HUES64 (cell line): ENCODE data around the gene KLHL14. TPM values are rescaled to one million over a fixed set of nuclear protein-coding genes. Genes with fewer than 3 reads are reported as not detected.

Experiments used
- H3K27ac ChIP-seq: 2 replicates; pipeline ENCODE4 v1.7.0; 2013; ENCODE audit warnings: low read depth, low read length, inconsistent platforms
- H3K27me3 ChIP-seq: 2 replicates; pipeline ENCODE4 v1.6.1; 2013; ENCODE audit warnings: mild to moderate bottlenecking, low read length; ENCODE audit not compliant: insufficient read depth
- H3K36me3 ChIP-seq: 2 replicates; pipeline ENCODE4 v1.6.1; 2013; ENCODE audit warnings: mild to moderate bottlenecking, low read length; ENCODE audit not compliant: insufficient read depth
- H3K4me1 ChIP-seq: 2 replicates; pipeline ENCODE4 v1.6.1; 2013; ENCODE audit warnings: mild to moderate bottlenecking, low read length, moderate library complexity; ENCODE audit not compliant: insufficient read depth
- H3K4me3 ChIP-seq: 2 replicates; pipeline ENCODE4 v1.5.1; 2013; ENCODE audit warnings: mild to moderate bottlenecking, low read length, moderate library complexity
- H3K9ac ChIP-seq: 2 replicates; pipeline ENCODE4 v1.6.1; 2013; ENCODE audit warnings: mild to moderate bottlenecking, low read depth, low read length
- H3K9me3 ChIP-seq: 2 replicates; pipeline ENCODE4 v1.6.1; 2013; ENCODE audit warnings: low read depth, low read length; ENCODE audit not compliant: insufficient read depth
- WGBS: fragments of 150-250, 120-280 bp; methylation state at CpG from one replicate; pipeline ENCODE4 v1.1.7; 2013; ENCODE audit warnings: missing lambda C conversion rate; 5-methylcytosine and 5-hydroxymethylcytosine counted together
- polyA plus RNA-seq, 2 experiments: library from polyadenylated mRNA; stranded (reverse); fragments of 50-300 nt; gene quantifications; one replicate each; pipeline ENCODE4 v1.2.3, GENCODE V29; 2013

Gene KLHL14, protein sequence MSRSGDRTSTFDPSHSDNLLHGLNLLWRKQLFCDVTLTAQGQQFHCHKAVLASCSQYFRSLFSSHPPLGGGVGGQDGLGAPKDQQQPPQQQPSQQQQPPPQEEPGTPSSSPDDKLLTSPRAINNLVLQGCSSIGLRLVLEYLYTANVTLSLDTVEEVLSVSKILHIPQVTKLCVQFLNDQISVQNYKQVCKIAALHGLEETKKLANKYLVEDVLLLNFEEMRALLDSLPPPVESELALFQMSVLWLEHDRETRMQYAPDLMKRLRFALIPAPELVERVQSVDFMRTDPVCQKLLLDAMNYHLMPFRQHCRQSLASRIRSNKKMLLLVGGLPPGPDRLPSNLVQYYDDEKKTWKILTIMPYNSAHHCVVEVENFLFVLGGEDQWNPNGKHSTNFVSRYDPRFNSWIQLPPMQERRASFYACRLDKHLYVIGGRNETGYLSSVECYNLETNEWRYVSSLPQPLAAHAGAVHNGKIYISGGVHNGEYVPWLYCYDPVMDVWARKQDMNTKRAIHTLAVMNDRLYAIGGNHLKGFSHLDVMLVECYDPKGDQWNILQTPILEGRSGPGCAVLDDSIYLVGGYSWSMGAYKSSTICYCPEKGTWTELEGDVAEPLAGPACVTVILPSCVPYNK
- polyA plus RNA-seq (2013, experiment 1 of 2): 2.3 TPM
- polyA plus RNA-seq (2013, experiment 2 of 2): 3.7 TPM

DNA sequence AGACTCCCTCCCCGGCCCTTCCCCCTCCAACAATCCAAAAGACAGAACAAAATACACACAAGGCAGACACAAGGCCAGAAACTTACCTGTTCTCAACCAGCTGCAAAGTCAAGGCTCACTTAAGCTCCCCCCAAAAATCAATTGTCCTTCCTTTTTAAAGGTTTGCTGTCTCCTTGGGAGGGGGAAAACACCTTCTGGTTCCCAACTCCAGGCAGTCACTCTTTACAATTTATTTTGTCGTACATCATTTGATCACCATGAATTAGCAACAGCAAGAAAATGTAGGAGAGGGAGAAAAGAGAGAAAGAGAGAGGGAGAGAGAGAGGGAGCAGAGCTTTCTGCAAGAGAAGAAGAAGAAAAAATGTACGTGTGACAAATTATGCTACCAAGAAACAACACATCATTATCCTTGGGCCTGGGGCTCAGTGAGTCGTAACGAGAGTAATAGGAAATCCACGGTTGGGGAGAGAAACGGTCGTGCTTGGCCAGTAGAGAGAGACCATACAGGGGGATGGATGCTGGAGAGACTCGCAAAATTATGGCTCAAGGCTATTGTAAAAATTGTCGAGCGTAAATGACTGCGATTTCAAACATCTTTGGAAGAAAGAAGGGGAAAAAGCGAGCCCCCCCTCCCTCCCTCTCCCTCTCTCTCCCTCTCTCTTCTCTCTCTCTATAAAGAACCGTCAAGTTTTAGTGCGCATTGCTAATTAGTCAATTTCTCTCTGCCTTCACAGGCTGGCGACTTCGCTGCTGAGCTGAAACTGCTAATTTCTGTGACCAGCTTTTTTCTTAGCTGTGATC lies at the start of gene KLHL14:
Gene KLHL14, minus strand, starts transcription at position 443 of the 801 bp plus-strand sequence. CDS start 2,432 bp downstream, outside the sequence.
- Histone ChIP-seq H3K4me1 (peaks cover 34% of the 10 kb centered on the region), H3K27ac (no peak within 1 kb of the TSS), H3K9me3 (no peaks in the 10 kb centered on the region), H3K4me3 (peak within 1 kb of the TSS; percentile 68), H3K27me3 (peaks cover 68% of the 10 kb centered on the region), H3K9ac (no peak within 1 kb of the TSS), H3K36me3 (no peaks in the 10 kb centered on the region)
- WGBS: 5% methylated on average over 16 of the region's 17 CpGs

DNA sequence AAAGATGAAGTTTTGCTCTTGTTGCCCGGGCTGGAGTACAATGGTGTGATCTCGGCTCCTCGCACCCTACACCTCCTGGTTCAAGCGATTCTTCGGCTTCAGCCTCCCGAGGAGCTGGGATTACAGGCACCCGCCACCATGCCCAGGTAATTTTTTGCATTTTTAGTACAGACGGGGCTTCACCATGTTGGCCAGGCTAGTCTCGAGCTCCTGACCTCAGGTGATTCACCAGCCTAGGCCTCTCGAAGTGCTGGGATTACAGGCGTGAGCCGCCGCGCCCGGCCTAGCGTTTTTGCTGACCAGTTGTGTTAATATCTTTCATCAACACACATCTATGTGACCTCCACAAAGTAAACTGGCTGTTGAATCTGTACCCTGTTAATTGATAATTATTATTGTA lies 49.4 kb upstream of the KLHL14 start:
- no peaks in the 10 kb centered on the region for H3K27me3 ChIP-seq
- no peak overlapping the region for H3K9ac ChIP-seq
- H3K4me1 ChIP-seq: no peaks in the 10 kb centered on the region
- no peaks in the 10 kb centered on the region for H3K36me3 ChIP-seq
- H3K4me3 ChIP-seq: no peak overlapping the region
- no peak overlapping the region for H3K27ac ChIP-seq
- no peaks in the 10 kb centered on the region for H3K9me3 ChIP-seq
- WGBS: 89% methylated on average over 16 of the region's 16 CpGs

DNA sequence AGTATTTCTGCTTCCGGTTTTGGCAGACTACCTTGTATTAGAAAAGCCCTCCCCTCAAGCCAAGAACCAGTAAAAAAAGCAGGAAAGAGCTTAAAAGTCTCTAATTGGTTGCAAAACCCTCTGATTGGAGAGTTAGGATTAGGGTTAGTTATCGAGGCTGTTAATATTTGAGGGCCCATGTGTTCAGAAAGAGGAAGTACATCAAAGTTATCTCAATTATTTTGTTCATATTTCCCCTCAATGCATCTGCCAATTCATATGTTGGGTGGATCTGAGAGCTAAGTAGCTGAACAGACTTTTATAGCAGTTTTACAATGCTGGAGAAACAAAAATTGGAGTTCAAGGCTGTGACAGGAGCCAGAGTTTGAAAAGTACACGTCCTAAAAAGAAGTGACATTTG lies 43.1 kb upstream of the KLHL14 start:
- Histone ChIP-seq H3K9me3 (no peaks in the 10 kb centered on the region), H3K27me3 (no peaks in the 10 kb centered on the region), H3K27ac (no peak overlapping the region), H3K4me1 (no peaks in the 10 kb centered on the region), H3K9ac (no peak overlapping the region), H3K4me3 (no peak overlapping the region), H3K36me3 (no peaks in the 10 kb centered on the region)
- WGBS: 94% methylated on average over 2 of the region's 3 CpGs

DNA sequence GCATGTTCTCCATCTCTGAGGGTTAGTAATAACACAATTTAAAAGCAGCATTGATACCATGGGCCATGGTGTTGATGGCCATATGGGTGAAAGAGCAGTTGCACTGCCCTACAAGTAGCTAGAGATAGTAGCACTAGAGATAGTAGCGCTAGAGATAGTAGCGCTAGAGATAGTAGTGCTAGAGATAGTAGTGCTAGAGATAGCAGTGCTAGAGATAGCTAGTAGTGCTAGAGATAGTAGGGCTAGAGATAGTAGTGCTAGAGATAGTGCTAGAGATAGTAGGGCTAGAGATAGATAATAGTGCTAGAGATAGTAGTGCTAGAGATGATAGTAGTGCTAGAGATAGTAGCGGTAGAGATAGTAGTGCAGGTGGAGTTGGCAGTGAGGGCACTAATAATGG lies 39.5 kb upstream of the KLHL14 start:
- Histone ChIP-seq H3K4me1 (no peaks in the 10 kb centered on the region), H3K9ac (no peak overlapping the region), H3K27ac (no peak overlapping the region), H3K4me3 (no peak overlapping the region), H3K36me3 (no peaks in the 10 kb centered on the region), H3K27me3 (no peaks in the 10 kb centered on the region), H3K9me3 (no peaks in the 10 kb centered on the region)
- 76% methylated on average over 3 of the region's 3 CpGs for WGBS

DNA sequence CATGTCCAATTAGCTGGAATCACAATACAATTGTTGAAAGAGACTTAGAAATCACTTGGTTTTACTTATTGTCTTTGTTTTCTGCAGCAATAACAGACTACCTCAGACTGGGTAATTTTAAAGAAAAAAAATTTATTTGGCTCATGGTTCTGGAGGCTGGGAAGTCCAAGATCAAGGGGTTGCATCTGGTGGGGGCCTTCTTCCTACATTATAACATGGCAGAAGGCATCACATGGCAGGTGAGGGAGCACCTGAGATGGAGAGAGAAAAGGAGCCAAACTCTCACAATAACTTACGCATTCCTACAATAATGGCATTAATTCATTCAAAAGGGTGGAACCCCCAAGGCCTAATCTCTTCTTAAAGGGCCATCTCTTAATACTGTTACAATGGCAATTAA lies 37.5 kb upstream of the KLHL14 start:
- H3K27ac ChIP-seq: no peak overlapping the region
- no peaks in the 10 kb centered on the region for H3K27me3 ChIP-seq
- no peaks in the 10 kb centered on the region for H3K36me3 ChIP-seq
- H3K4me3 ChIP-seq: no peak overlapping the region
- 92% methylated on average over 1 of the region's 1 CpG for WGBS
- no peaks in the 10 kb centered on the region for H3K9me3 ChIP-seq
- no peak overlapping the region for H3K9ac ChIP-seq
- no peaks in the 10 kb centered on the region for H3K4me1 ChIP-seq

DNA sequence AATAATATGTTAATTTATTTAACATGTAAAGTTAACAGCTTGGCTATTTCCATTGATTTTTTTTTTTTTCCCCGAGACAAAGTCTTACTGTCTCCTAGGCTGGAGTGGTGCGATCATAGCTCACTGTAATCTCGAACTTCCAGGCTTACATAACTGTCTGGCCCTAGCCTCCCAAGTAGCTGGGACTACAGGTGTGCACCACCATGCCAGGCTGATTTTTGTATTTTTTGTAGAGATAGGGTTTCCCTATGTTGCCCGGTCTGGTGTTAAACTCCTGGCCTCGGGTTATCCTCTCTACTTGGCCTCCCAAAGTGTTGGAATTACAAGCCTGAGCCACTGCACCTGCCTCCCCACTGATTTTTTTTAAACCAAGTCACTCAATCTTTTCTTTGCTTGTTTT lies 32.5 kb upstream of the KLHL14 start:
- Histone ChIP-seq H3K36me3 (no peaks in the 10 kb centered on the region), H3K27ac (no peak overlapping the region), H3K27me3 (no peaks in the 10 kb centered on the region), H3K4me3 (no peak overlapping the region), H3K9ac (no peak overlapping the region), H3K4me1 (peaks cover 12% of the 10 kb centered on the region; the same call in 1 of the 2 replicates), H3K9me3 (no peaks in the 10 kb centered on the region)
- 93% methylated on average over 5 of the region's 5 CpGs for WGBS

DNA sequence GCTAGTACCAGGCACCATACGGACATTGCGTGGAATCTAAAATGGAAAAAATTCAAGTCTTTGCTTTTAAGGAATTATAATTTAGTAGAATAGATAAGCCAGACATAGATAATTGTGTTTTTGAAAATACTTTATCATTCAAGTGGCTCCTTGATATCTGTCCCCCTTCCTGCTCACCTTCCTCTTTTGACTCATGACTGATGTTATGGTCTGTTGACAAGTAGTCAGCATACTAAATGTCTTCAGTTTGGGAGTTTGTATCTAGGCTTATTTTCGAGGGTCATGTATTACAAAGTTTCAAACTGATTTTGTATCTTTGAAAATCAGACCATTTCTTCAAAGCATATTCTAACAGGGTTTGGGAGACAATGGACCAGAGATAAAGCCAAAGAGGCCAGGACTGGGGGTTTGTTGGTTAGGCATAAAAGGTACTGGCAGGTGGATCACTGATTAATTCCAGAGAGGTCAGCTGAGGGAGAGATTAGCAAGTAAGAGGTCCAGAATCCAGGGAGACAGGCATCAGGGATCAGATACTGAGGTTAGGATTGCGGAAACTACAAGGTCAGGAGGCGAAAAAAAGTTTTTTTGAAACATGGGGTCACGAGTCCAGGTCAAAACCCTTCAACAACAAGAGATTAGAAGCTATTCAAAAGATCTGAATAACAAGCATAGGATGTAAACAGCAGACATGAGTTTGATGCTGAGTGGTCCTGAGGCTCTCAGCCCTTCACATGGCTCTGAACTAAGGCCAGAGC lies 31.5 kb upstream of the KLHL14 start:
- no peak overlapping the region for H3K4me3 ChIP-seq
- H3K27ac ChIP-seq: no peak overlapping the region
- H3K27me3 ChIP-seq: no peaks in the 10 kb centered on the region
- no peak overlapping the region for H3K9ac ChIP-seq
- H3K9me3 ChIP-seq: no peaks in the 10 kb centered on the region
- 89% methylated on average over 4 of the region's 6 CpGs for WGBS
- peaks cover 12% of the 10 kb centered on the region; the same call in 1 of the 2 replicates for H3K4me1 ChIP-seq
- H3K36me3 ChIP-seq: no peaks in the 10 kb centered on the region

DNA sequence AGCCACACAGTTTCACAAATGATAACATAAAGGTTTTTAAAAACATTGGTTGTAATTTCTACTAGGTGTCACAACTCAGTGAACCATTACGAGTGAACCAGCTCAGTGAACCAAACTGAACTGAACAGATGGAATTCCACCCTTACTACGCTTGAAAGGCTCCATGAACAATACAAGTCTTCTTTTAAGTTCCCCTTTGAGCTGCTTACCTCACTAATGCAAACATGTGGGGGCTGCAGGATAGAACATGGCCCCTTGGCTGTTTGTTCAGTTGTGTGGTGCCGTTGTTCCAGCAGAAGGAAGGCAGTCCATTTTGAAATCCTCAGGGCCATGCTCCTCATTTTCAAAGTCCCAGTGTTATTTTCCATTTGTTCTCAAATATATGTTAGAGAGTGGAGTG lies 30.7 kb upstream of the KLHL14 start:
- WGBS: 93% methylated on average over 3 of the region's 3 CpGs
- Histone ChIP-seq H3K4me3 (no peak overlapping the region), H3K27ac (no peak overlapping the region), H3K9ac (no peak overlapping the region), H3K4me1 (peaks cover 12% of the 10 kb centered on the region; the same call in 1 of the 2 replicates), H3K9me3 (0 out of 2 replicates have a peak, but pooled peaks cover 5% of the 10 kb centered on the region), H3K36me3 (no peaks in the 10 kb centered on the region), H3K27me3 (no peaks in the 10 kb centered on the region)

DNA sequence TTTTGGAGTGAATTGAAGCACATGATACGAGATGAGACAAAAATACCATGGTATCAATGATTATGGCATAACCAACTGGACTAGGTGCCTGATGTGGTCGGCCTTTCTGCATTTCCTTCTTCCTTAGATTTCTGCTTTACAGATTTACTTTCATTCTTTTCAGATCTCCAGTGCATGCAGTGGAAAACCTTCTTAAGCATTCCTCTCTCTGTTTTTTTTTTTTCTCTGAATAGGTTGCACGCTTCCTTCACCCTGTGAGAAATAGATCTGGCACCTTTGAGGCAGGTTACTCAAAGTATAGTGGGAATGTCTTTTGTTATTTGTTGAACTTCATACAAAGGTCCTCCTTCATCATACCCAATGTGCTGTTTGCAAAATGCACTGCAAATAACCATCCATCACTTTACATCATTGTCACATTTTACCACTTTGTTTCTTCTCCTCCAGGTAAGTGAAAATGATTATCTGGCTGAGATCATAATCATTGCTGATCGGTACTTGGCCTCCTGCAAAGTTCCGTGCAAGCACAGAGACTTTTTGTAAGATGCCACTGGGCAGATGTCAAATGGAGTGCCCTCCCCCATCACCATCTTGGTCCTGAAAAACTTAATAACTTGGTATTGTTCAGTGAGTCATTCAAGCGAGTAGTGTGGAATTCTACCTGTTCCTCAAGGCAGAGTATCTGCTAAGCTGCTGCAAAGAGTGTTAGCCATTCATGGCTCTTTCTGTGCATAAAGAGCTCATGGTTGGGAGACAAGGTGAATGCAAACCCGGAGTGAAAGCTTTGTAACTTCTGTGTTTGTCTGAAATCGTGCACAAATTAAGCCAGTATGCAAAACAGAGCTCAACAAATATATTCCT lies 30.0 kb upstream of the KLHL14 start:
- Histone ChIP-seq H3K27me3 (no peaks in the 10 kb centered on the region), H3K9me3 (peaks cover 5% of the 10 kb centered on the region; the same call in 1 of the 2 replicates), H3K9ac (no peak overlapping the region), H3K4me3 (no peak overlapping the region), H3K36me3 (no peaks in the 10 kb centered on the region), H3K27ac (no peak overlapping the region), H3K4me1 (peaks cover 12% of the 10 kb centered on the region; the same call in 1 of the 2 replicates)
- WGBS: 93% methylated on average over 7 of the region's 8 CpGs

DNA sequence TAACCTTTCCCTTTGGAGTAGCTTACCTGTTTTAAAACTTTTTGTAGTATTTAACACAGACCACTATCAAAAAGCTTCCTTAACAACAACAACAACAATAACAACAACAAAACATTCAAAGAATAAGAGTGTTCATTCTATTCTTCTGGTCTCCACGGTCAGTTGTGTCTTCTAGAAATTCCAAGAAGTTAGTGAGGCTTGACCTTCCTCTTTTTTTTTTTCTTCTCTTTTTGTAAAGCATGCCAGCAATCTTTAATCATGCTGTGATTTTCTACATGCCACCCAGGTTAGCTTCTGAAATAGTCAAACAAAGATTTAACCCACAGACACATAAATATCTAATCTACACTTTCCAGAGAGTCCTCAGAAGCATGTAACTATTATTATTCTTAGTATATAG lies 28.4 kb upstream of the KLHL14 start:
- no peaks in the 10 kb centered on the region for H3K27me3 ChIP-seq
- H3K36me3 ChIP-seq: no peaks in the 10 kb centered on the region
- no peak overlapping the region for H3K9ac ChIP-seq
- peaks cover 5% of the 10 kb centered on the region; the same call in 1 of the 2 replicates for H3K9me3 ChIP-seq
- H3K27ac ChIP-seq: no peak overlapping the region
- H3K4me3 ChIP-seq: no peak overlapping the region
- peaks cover 12% of the 10 kb centered on the region; the same call in 1 of the 2 replicates for H3K4me1 ChIP-seq
- 76% methylated on average over 1 of the region's 1 CpG for WGBS
